DND-41 (cell line): ENCODE data around the gene GCH1.
"Not testable (repeated sequence)": the region's sequence is repeated elsewhere in the genome, so short reads cannot be mapped to it uniquely, and the experiment has no call there.

Source experiments
- ATAC-seq: fragments of 200-7000 bp; cut with Tn5 transposase; 3 replicates; pipeline ENCODE4 v1.9.1; 2021; ENCODE audit warnings: low read depth; ENCODE audit not compliant: insufficient read depth
- DNase-seq: peaks from one replicate; pipeline ENCODE4 v3.0.0-alpha.2; 2020
- H2AFZ ChIP-seq: 2 replicates; pipeline ENCODE4 v1.6.0; 2012; ENCODE audit warnings: low read depth, low read length
- H3K27ac ChIP-seq: 2 replicates; pipeline ENCODE4 v1.5.1; 2012; ENCODE audit warnings: low read length, inconsistent platforms
- H3K27me3 ChIP-seq: fragments of 200-600 bp; sonication (generic); 2 replicates; pipeline ENCODE4 v1.6.0; 2012; ENCODE audit warnings: low read length, mild to moderate bottlenecking, inconsistent platforms; ENCODE audit not compliant: insufficient read depth, poor library complexity
- H3K36me3 ChIP-seq: 2 replicates; pipeline ENCODE4 v1.5.1; 2012; ENCODE audit warnings: low read length, inconsistent platforms; ENCODE audit not compliant: insufficient read depth
- H3K4me1 ChIP-seq: 2 replicates; pipeline ENCODE4 v1.5.1; 2012; ENCODE audit warnings: mild to moderate bottlenecking, low read length; ENCODE audit not compliant: insufficient read depth
- H3K4me2 ChIP-seq: 2 replicates; pipeline ENCODE4 v1.6.0; 2012; ENCODE audit warnings: mild to moderate bottlenecking, moderate library complexity, low read length, inconsistent platforms; ENCODE audit not compliant: insufficient read depth
- H3K4me3 ChIP-seq, 2 experiments: fragments of 200-600 bp in 1 of 2; shearing (Covaris generic) in 1 of 2; 2 replicates each; pipeline ENCODE4 v1.5.1; 2012 to 2016; ENCODE audit warnings: inconsistent platforms in 2 of 2, low read length in 2 of 2, mild to moderate bottlenecking in 2 of 2, low read depth in 1 of 2, moderate library complexity in 1 of 2
- H3K79me2 ChIP-seq: 2 replicates; pipeline ENCODE4 v1.6.0; 2012; ENCODE audit warnings: low read length, inconsistent platforms; ENCODE audit not compliant: insufficient read depth
- H3K9ac ChIP-seq: 2 replicates; pipeline ENCODE4 v1.6.0; 2012; ENCODE audit warnings: low read depth, mild to moderate bottlenecking, inconsistent platforms, low read length, moderate library complexity
- H3K9me3 ChIP-seq: 2 replicates; pipeline ENCODE4 v1.5.1; 2012; ENCODE audit warnings: low read length, moderate library complexity, mild to moderate bottlenecking, inconsistent platforms; ENCODE audit not compliant: insufficient read depth, severe bottlenecking
- H4K20me1 ChIP-seq: 2 replicates; pipeline ENCODE4 v1.6.0; 2012; ENCODE audit warnings: low read length; ENCODE audit not compliant: insufficient read depth
- CTCF ChIP-seq: IDR thresholded peaks from 2 replicates; pipeline ENCODE4 v1.5.1; 2012; ENCODE audit warnings: borderline replicate concordance, low read length, moderate library complexity, mild to moderate bottlenecking; ENCODE audit not compliant: poor library complexity, severe bottlenecking; ENCODE audit errors: extremely low read depth
- EZH2 ChIP-seq: IDR thresholded peaks from 3 replicates; pipeline ENCODE4 v1.6.1; 2012; ENCODE audit warnings: borderline replicate concordance, low read depth, mild to moderate bottlenecking, moderate library complexity, low read length, inconsistent platforms; ENCODE audit not compliant: severe bottlenecking

GCH1 gene

DNA sequence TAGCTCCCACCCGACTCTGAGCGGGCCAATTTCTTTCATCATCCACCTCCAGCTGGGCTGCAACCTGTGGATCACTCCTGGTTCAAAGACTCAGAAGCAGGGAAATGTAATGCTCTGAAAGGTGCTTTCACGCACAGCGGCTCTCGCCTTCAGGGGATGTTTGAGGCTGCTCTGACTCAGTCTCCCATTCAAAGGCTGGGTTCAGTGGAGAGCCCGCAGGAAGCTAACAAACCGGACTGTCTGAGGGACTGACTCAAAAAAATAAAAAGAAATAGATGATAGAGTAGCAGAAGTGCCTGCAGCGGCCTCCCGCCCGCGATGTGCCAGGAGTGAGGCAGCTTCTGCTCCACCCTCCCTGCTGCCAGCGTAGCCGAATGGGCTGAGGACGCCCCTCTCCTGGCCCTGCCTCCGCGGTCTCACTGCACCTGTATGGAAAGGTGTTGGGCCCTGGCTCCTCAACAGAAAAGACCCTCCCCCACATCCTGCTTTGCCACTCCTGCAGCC, 98.0 kb downstream of the GCH1 start:
- Histone ChIP-seq H3K4me1 (peaks cover 7% of the 10 kb centered on the region; the same call in 1 of the 2 replicates), H3K4me2 (no peak overlapping the region), H2AFZ (no peak overlapping the region), H3K79me2 (no peaks in the 10 kb centered on the region), H3K9ac (no peak overlapping the region), H3K36me3 (no peaks in the 10 kb centered on the region), H3K27me3 (no peaks in the 10 kb centered on the region), H3K4me3 (no peak overlapping the region), H3K27ac (no peak overlapping the region), H4K20me1 (no peaks in the 10 kb centered on the region), H3K9me3 (no peaks in the 10 kb centered on the region)
- ATAC-seq (no peak), DNase-seq (no peak)
- TF ChIP-seq EZH2 (no peak), CTCF (no peak)

- H3K9ac ChIP-seq: no peak overlapping the region
- no peak overlapping the region for H3K4me2 ChIP-seq
- ATAC-seq (no peak), DNase-seq (no peak)
- no peaks in the 10 kb centered on the region for H3K36me3 ChIP-seq
- H3K27ac ChIP-seq: no peak overlapping the region
- H4K20me1 ChIP-seq: no peaks in the 10 kb centered on the region
- H3K4me1 ChIP-seq: peaks cover 7% of the 10 kb centered on the region; the same call in 1 of the 2 replicates
- no peaks in the 10 kb centered on the region for H3K9me3 ChIP-seq
- no peaks in the 10 kb centered on the region for H3K27me3 ChIP-seq
- no peak overlapping the region for H2AFZ ChIP-seq
- TF ChIP-seq EZH2 (no peak), CTCF (no peak)
- H3K4me3 ChIP-seq: no peak overlapping the region
- no peaks in the 10 kb centered on the region for H3K79me2 ChIP-seq
Measured at GRCh38 chr14:54803926-54804537, 98.6 kb downstream of the GCH1 start.

DNA sequence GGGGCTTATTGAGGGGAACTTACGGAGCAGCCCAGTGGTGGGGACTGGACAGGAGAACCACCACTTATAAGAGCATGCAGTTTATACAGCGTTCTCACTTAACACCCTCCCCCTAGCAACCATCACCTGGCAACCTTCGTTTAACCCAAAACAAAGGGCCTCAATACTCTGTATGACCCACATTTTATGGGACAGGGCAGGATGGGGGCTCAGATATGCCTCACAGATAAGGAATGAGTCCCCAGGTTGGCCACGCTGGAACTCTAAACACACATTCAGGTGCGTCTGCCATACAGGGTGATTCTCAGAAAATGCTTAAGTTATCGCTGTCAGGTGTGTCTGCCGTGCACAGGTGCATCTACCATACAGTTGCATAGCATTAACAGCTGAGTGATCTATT, 99.2 kb downstream of the GCH1 start:
- H3K36me3 ChIP-seq: no peaks in the 10 kb centered on the region
- no peaks in the 10 kb centered on the region for H3K27me3 ChIP-seq
- no peak for TF ChIP-seq CTCF
- TF ChIP-seq EZH2: no peak
- H3K4me1 ChIP-seq: peaks cover 7% of the 10 kb centered on the region; the same call in 1 of the 2 replicates
- no peak overlapping the region for H3K4me2 ChIP-seq
- H3K27ac ChIP-seq: no peak overlapping the region
- H3K9ac ChIP-seq: no peak overlapping the region
- no peaks in the 10 kb centered on the region for H3K9me3 ChIP-seq
- ATAC-seq (no peak), DNase-seq (no peak)
- no peaks in the 10 kb centered on the region for H4K20me1 ChIP-seq
- H3K4me3 ChIP-seq: no peak overlapping the region
- no peak overlapping the region for H2AFZ ChIP-seq
- H3K79me2 ChIP-seq: no peaks in the 10 kb centered on the region

GRCh38 chr14:54801482-54801881, 101.1 kb downstream of the GCH1 start:
- H2AFZ ChIP-seq, DNase-seq, ATAC-seq, H3K9ac ChIP-seq, H3K4me2 ChIP-seq, H3K27me3 ChIP-seq, H3K79me2 ChIP-seq, H3K36me3 ChIP-seq, H3K4me3 ChIP-seq, H3K4me1 ChIP-seq, H3K27ac ChIP-seq, H3K9me3 ChIP-seq, H4K20me1 ChIP-seq: not testable (repeated sequence)
